Skeletal muscle cell (primary cell): ENCODE data around the gene BCL11A.

Source experiments
- DNase-seq: peaks from one replicate; pipeline ENCODE4 v3.0.0-alpha.2; 2010; ENCODE audit warnings: low read depth
- H3K4me3 ChIP-seq: 2 replicates; pipeline ENCODE4 v1.5.1; 2011; ENCODE audit warnings: low read depth, mild to moderate bottlenecking, control low read depth, low read length, moderate library complexity

The BCL11A gene

GRCh38 chr2:60530660-60531281 is 22.7 kb downstream of the BCL11A start:
- no peak overlapping the region for H3K4me3 ChIP-seq
- no peak for DNase-seq

GRCh38 chr2:60529785-60530627 is 23.4 kb downstream of the BCL11A start:
- no peak overlapping the region for H3K4me3 ChIP-seq
- no peak for DNase-seq

GRCh38 chr2:60529136-60529784 is 24.2 kb downstream of the BCL11A start:
- no peak overlapping the region for H3K4me3 ChIP-seq
- DNase-seq, result no peak

GRCh38 chr2:60528281-60529020 is 25.0 kb downstream of the BCL11A start:
- no peak overlapping the region for H3K4me3 ChIP-seq
- no peak for DNase-seq

GRCh38 chr2:60527762-60528161 is 25.7 kb downstream of the BCL11A start:
- no peak overlapping the region for H3K4me3 ChIP-seq
- DNase-seq, result no peak

GRCh38 chr2:60526623-60527022 is 26.8 kb downstream of the BCL11A start:
- H3K4me3 ChIP-seq, result no peak overlapping the region
- DNase-seq, result no peak

GRCh38 chr2:60525899-60526298 is 27.6 kb downstream of the BCL11A start:
- DNase-seq, result no peak
- no peak overlapping the region for H3K4me3 ChIP-seq

- no peak for DNase-seq
- H3K4me3 ChIP-seq, result no peak overlapping the region
Measured at GRCh38 chr2:60524874-60525273, 28.6 kb downstream of the BCL11A start.

GRCh38 chr2:60523963-60524362 is 29.5 kb downstream of the BCL11A start:
- no peak overlapping the region for H3K4me3 ChIP-seq
- DNase-seq, result no peak

- DNase-seq, result no peak
- no peak overlapping the region for H3K4me3 ChIP-seq
Measured at GRCh38 chr2:60522462-60522861, 31.0 kb downstream of the BCL11A start.

GRCh38 chr2:60521626-60522025 is 31.8 kb downstream of the BCL11A start:
- H3K4me3 ChIP-seq, result no peak overlapping the region
- no peak for DNase-seq

GRCh38 chr2:60520917-60521539 is 32.4 kb downstream of the BCL11A start:
- DNase-seq, result no peak
- no peak overlapping the region for H3K4me3 ChIP-seq

GRCh38 chr2:60520151-60520876 is 33.1 kb downstream of the BCL11A start:
- DNase-seq, result no peak
- no peak overlapping the region for H3K4me3 ChIP-seq

GRCh38 chr2:60519231-60519863 is 34.1 kb downstream of the BCL11A start:
- no peak overlapping the region for H3K4me3 ChIP-seq
- DNase-seq, result no peak

GRCh38 chr2:60518567-60518966 is 34.9 kb downstream of the BCL11A start:
- no peak overlapping the region for H3K4me3 ChIP-seq
- DNase-seq, result no peak

- no peak for DNase-seq
- no peak overlapping the region for H3K4me3 ChIP-seq
Measured at GRCh38 chr2:60517446-60517845, 36.0 kb downstream of the BCL11A start.

- no peak overlapping the region for H3K4me3 ChIP-seq
- no peak for DNase-seq
Measured at GRCh38 chr2:60516826-60517225, 36.6 kb downstream of the BCL11A start.

- H3K4me3 ChIP-seq, result peak overlapping the region; percentile 4
- peak; percentile 90 for DNase-seq
Measured at GRCh38 chr2:60516383-60516811, 37.1 kb downstream of the BCL11A start.
